CD14-positive monocyte (primary cell): Measurements from ENCODE around the gene RPL23. TPM values are rescaled to one million over a fixed set of nuclear protein-coding genes. Genes with fewer than 3 reads are reported as not detected.

Source experiments
- DNase-seq, 3 donors: peaks; one replicate each; pipeline ENCODE4 v3.0.0-alpha.2; 2011 to 2022
- H2AFZ ChIP-seq: 2 replicates; pipeline ENCODE4 v1.6.0; 2012; ENCODE audit warnings: mild to moderate bottlenecking, low read depth, low read length, inconsistent platforms; ENCODE audit not compliant: insufficient read depth, poor library complexity, severe bottlenecking
- H3K27ac ChIP-seq, 2 donors: 1 replicate in 1 of 2; 2 replicates in 1 of 2; pipeline ENCODE4 v1.5.1; 2012 to 2013; ENCODE audit warnings: low read length in 2 of 2, control low read depth in 1 of 2, inconsistent platforms in 1 of 2, low read depth in 1 of 2, mild to moderate bottlenecking in 1 of 2
- H3K27me3 ChIP-seq, 2 donors: one replicate each; pipeline versions ENCODE4 v1.6.0 to v1.6.1; 2011 to 2013; ENCODE audit warnings: low read length in 2 of 2; ENCODE audit not compliant: control insufficient read depth in 2 of 2, insufficient read depth in 2 of 2
- H3K36me3 ChIP-seq, 2 donors: replicated peaks in 1 of 2; 1 replicate in 1 of 2; 2 replicates in 1 of 2; pipeline versions ENCODE4 v1.5.1 to v1.6.1; 2012 to 2013; ENCODE audit warnings: low read length in 2 of 2, control low read depth in 1 of 2, inconsistent platforms in 1 of 2, mild to moderate bottlenecking in 1 of 2; ENCODE audit not compliant: insufficient read depth in 2 of 2, control insufficient read depth in 1 of 2
- H3K4me1 ChIP-seq, 2 donors: 1 replicate in 1 of 2; 2 replicates in 1 of 2; pipeline versions ENCODE4 v1.5.1 to v1.6.1; 2012 to 2013; ENCODE audit warnings: low read length in 2 of 2, control low read depth in 1 of 2, inconsistent platforms in 1 of 2, mild to moderate bottlenecking in 1 of 2, moderate library complexity in 1 of 2; ENCODE audit not compliant: insufficient read depth in 2 of 2, control insufficient read depth in 1 of 2
- H3K4me2 ChIP-seq: replicated peaks from 2 replicates; pipeline ENCODE3; 2012; ENCODE audit warnings: low read length, moderate library complexity, mild to moderate bottlenecking; ENCODE audit not compliant: poor library complexity, severe bottlenecking; ENCODE audit errors: extremely low read depth
- H3K4me3 ChIP-seq, 3 experiments: fragments of 200-600 bp in 1 of 3; sonication (generic) in 1 of 3; replicated peaks in 1 of 3; 1 replicate in 2 of 3; 2 replicates in 1 of 3; pipeline ENCODE4 v1.5.1; 2011 to 2013; ENCODE audit warnings: low read length in 3 of 3, mild to moderate bottlenecking in 3 of 3, control low read depth in 2 of 3, low read depth in 2 of 3, inconsistent platforms in 1 of 3, moderate library complexity in 1 of 3
- H3K79me2 ChIP-seq: 2 replicates; pipeline ENCODE4 v1.6.0; 2012; ENCODE audit warnings: mild to moderate bottlenecking, control low read depth, inconsistent platforms, low read length, moderate library complexity; ENCODE audit not compliant: insufficient read depth
- H3K9ac ChIP-seq: 2 replicates; pipeline ENCODE4 v1.6.0; 2017; ENCODE audit warnings: low read length, mild to moderate bottlenecking; ENCODE audit not compliant: insufficient read depth, poor library complexity, severe bottlenecking
- H3K9me3 ChIP-seq, 2 donors: replicated peaks in 1 of 2; 1 replicate in 1 of 2; 2 replicates in 1 of 2; pipeline versions ENCODE4 v1.5.1 to v1.6.1; 2012 to 2013; ENCODE audit warnings: low read length in 2 of 2, control low read depth in 1 of 2; ENCODE audit not compliant: control insufficient read depth in 1 of 2, insufficient read depth in 1 of 2
- H4K20me1 ChIP-seq: 2 replicates; pipeline ENCODE4 v1.6.0; 2012; ENCODE audit warnings: mild to moderate bottlenecking, low read length, control low read depth, moderate library complexity; ENCODE audit not compliant: insufficient read depth
- H3K27ac Mint-ChIP-seq, 7 donors: one replicate each; pipeline ENCODE4 v1.8.0; 2020; ENCODE audit warnings: mild to moderate bottlenecking in 7 of 7, mixed read lengths in 7 of 7, moderate library complexity in 6 of 7, inconsistent platforms in 2 of 7
- H3K27me3 Mint-ChIP-seq, 3 donors: one replicate each; pipeline ENCODE4 v1.8.0; 2021 to 2022; ENCODE audit warnings: low read depth in 3 of 3, mild to moderate bottlenecking in 3 of 3, mixed read lengths in 3 of 3, moderate library complexity in 3 of 3, inconsistent platforms in 1 of 3
- H3K36me3 Mint-ChIP-seq, 2 donors: one replicate each; pipeline ENCODE4 v1.8.0; 2020; ENCODE audit warnings: mixed read lengths in 2 of 2, inconsistent platforms in 1 of 2, mild to moderate bottlenecking in 1 of 2
- H3K4me1 Mint-ChIP-seq: one replicate; pipeline ENCODE4 v1.8.0; 2020; ENCODE audit warnings: mild to moderate bottlenecking, mixed read lengths
- H3K4me3 Mint-ChIP-seq, 2 donors: one replicate each; pipeline ENCODE4 v1.8.0; 2020; ENCODE audit warnings: mild to moderate bottlenecking in 2 of 2, mixed read lengths in 2 of 2, moderate library complexity in 1 of 2
- H3K9me3 Mint-ChIP-seq, 7 donors: one replicate each; pipeline ENCODE4 v1.8.0; 2020 to 2022; ENCODE audit warnings: mixed read lengths in 7 of 7, mild to moderate bottlenecking in 6 of 7, moderate library complexity in 6 of 7, inconsistent platforms in 2 of 7
- WGBS: methylation state at CpG from one replicate; pipeline ENCODE4 v1.1.5; 2013; ENCODE audit warnings: missing lambda C conversion rate; ENCODE audit not compliant: insufficient coverage; 5-methylcytosine and 5-hydroxymethylcytosine counted together
- intact Hi-C, 2 donors: fragments of 100-400 bp; cut with micrococcal nuclease; formaldehyde crosslinking; loops; one replicate each; pipeline versions ENCODE4 v1.15.0 to v1.15.1; 2023
- polyA plus RNA-seq, 3 donors: library from polyadenylated mRNA; depleted of rRNA in 1 of 3; unstranded in 2 of 3; stranded (reverse) in 1 of 3; fragments of 300-500 nt in 2 of 3; fragments of >200 nt in 1 of 3; fragmentation: Illumina TruSeq in 2 of 3; gene quantifications; 1 replicate in 2 of 3; 2 replicates in 1 of 3; pipeline ENCODE4 v1.2.3, GENCODE V29; 2012 to 2021
- TF ChIP-seq, protein P1 (sequence below): fragments of 200-600 bp; IDR thresholded peaks from one replicate; pipeline ENCODE4 v1.8.0; 2022; ENCODE audit warnings: antibody characterized with exemption, mild to moderate bottlenecking

Gene RPL23
- polyA plus RNA-seq, 3 donors = 561 to 1,701 (median 618) TPM

DNA sequence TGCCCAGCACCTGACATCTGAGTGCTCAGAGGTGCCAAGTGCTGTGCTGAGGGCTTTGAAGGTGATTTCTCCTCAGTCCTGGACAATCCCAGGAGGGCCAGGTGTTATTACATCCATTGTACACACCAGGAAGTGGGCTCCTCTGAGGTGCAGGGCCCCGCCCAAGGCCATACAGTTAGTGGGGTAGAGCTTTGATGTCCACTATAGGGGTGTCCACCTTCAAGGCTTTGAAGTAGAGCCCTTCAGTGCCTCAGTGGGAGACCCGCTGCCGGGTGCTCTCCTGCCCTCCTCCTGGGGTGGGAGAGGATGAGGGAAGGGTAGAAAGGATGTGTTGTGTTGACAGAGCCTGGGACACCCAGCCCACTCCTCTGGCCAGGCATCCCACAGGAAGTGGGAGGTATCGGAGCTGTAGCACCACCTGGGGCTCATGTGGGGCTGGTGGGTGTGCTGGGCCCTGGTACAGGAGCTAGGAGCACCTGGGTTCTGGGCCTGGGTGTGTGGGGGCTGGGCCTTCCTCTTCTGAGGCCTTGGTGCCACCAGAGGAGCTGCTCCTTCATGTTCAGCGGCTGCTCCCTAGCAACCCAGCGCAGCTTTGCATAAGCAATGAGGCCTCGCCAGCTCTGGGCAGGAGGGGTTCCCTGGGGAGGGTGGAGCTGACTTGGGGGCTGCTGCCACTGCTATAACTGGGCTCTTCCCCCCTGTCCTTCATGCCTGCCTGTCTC is 23.8 kb upstream of the RPL23 start:
- intact Hi-C loops = loop anchor here in 1 of 2 donors (10.0 kb wide), 1 partner anchor 278 kb away; the partner anchor contains the start of gene PLXDC1
- no peak for DNase-seq
- H3K36me3 ChIP-seq = peaks cover 37 to 86% of the 10 kb centered on the region in 2 donors
- no peaks in the 10 kb centered on the region for H3K9me3 ChIP-seq
- no peak overlapping the region for H3K4me3 ChIP-seq
- peaks cover 100% of the 10 kb centered on the region for H3K79me2 ChIP-seq
- TF ChIP-seq, protein P1, sequence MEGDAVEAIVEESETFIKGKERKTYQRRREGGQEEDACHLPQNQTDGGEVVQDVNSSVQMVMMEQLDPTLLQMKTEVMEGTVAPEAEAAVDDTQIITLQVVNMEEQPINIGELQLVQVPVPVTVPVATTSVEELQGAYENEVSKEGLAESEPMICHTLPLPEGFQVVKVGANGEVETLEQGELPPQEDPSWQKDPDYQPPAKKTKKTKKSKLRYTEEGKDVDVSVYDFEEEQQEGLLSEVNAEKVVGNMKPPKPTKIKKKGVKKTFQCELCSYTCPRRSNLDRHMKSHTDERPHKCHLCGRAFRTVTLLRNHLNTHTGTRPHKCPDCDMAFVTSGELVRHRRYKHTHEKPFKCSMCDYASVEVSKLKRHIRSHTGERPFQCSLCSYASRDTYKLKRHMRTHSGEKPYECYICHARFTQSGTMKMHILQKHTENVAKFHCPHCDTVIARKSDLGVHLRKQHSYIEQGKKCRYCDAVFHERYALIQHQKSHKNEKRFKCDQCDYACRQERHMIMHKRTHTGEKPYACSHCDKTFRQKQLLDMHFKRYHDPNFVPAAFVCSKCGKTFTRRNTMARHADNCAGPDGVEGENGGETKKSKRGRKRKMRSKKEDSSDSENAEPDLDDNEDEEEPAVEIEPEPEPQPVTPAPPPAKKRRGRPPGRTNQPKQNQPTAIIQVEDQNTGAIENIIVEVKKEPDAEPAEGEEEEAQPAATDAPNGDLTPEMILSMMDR = no peak
- peak overlapping the region; percentile 7 to 66 for H3K27ac ChIP-seq
- Mint-ChIP-seq H3K4me1 (peaks cover 85% of the 10 kb centered on the region), H3K36me3 (peaks cover 36 to 58% of the 10 kb centered on the region in 2 donors), H3K27me3 (peaks cover 0 to 2% (median 0%) of the 10 kb centered on the region in 3 donors), H3K27ac (peak overlapping the region in 5 of 7 donors; percentile 3 to 74 (median 66)), H3K4me3 (no peak overlapping the region), H3K9me3 (no peaks in the 10 kb centered on the region)
- H3K9ac ChIP-seq = peak overlapping the region; percentile 27
- WGBS = 50% methylated on average over 2 of the region's 7 CpGs
- peak overlapping the region; percentile 7 for H3K4me2 ChIP-seq
- no peaks in the 10 kb centered on the region for H3K27me3 ChIP-seq
- peaks cover 100% of the 10 kb centered on the region for H4K20me1 ChIP-seq
- H3K4me1 ChIP-seq = peaks cover 63 to 83% of the 10 kb centered on the region in 2 donors
- no peak overlapping the region for H2AFZ ChIP-seq

DNA sequence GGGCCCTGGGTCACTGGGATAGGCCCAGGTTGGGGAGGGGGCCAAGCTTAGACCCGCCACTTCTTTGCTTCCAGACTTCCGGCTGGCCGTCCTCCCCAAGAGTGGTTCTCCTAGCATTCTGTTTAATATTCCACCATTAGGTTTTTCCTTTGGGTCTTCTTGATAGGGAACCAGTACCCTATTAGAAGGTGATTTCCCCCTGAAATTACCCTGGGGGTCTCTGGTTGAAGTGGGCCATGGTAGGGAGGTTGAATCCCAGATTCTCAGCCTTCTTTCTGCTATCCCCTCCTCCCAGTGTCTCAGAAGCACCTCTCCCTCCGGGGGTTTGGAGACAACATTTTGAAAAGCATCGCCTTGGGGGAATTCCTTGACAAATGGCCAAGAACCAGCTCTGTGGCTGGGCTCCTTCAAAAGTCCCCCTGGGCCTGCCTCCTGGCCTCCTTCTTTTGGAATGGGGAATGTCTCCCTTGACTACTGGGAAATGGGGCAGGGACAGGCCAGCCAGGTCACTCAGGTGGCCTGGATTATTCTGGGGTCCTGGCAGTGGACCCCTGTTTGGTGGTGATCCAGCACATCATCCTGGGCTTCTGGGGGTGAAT is 22.1 kb upstream of the RPL23 start:
- Histone ChIP-seq H2AFZ (no peak overlapping the region), H3K4me1 (peaks cover 62 to 84% of the 10 kb centered on the region in 2 donors), H3K79me2 (peaks cover 100% of the 10 kb centered on the region), H3K27ac (peak overlapping the region in 1 of 2 donors; percentile 65), H3K9me3 (no peaks in the 10 kb centered on the region), H3K4me3 (no peak overlapping the region), H3K27me3 (no peaks in the 10 kb centered on the region), H3K9ac (no peak overlapping the region), H3K4me2 (no peak overlapping the region), H4K20me1 (peaks cover 100% of the 10 kb centered on the region), H3K36me3 (peaks cover 32 to 71% of the 10 kb centered on the region in 2 donors)
- Mint-ChIP-seq H3K4me1 (peaks cover 80% of the 10 kb centered on the region), H3K27me3 (no peaks in the 10 kb centered on the region), H3K4me3 (no peak overlapping the region), H3K27ac (peak overlapping the region in 5 of 7 donors; percentile 13 to 76 (median 71)), H3K9me3 (no peaks in the 10 kb centered on the region), H3K36me3 (peaks cover 22 to 41% of the 10 kb centered on the region in 2 donors)
- WGBS = 100% methylated on average over 2 of the region's 5 CpGs
- DNase-seq = no peak
- TF ChIP-seq, protein P1 = no peak
- intact Hi-C loops = loop anchor here in 1 of 2 donors (10.0 kb wide), 1 partner anchor 279 kb away; the partner anchor contains the start of gene PLXDC1
